ENCODE results near the gene DDX17.

The DDX17 gene

DNA sequence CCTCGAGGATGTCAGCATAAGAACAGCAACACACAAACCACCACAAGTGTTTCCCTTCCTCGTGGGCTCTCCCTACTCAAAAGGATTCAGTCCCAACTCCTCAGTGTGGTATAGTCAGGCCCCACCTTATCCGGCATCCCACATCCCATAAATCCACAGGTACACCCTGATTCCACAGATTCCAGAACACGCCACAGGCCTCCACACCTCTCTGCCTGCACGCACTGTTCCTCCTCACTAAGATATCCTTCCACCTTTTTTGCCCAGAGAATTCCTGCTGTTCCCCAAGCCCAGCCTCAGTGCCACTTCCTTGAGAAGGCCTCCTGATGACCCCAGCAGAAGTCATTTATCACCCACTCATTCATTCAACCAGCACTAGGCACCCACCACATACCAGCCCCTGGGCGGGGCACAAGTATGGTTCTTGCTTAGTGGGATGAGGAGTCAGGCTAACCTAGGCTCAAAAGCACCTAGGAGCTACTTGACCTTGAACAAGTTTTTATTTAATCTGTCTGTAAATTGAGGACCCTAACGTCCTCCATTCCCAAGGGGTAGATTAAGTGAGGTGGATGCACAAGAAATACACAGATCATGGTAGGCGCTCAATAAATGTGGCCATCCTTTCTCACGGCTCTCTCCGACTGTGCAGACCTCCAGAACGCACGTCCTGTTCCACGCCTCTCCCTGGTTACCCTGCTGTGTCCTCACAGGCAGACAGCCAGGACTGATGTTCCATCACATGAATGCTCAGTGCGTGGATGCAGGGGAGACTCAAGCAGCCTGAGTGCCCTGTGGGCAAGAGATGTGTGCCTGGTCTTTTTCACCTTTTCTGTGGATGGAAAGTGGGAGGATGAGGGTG is 49.0 kb downstream of the DDX17 start:
- Histone ChIP-seq H3K27ac (ENCODE audit: low read depth, low read length) (no peak overlapping the region), H3K27me3 (ENCODE audit: control insufficient read depth in 1 of 2, insufficient read depth in 2 of 2, low read length in 2 of 2) (peaks cover 72 to 74% of the 10 kb centered on the region in 2 donors), H3K4me1 (ENCODE audit: control insufficient read depth in 1 of 2, insufficient read depth in 2 of 2, low read length in 2 of 2) (peaks cover 11 to 15% of the 10 kb centered on the region in 2 donors), H3K9me3 (ENCODE audit: control insufficient read depth in 1 of 2, low read length in 2 of 2) (no peaks in the 10 kb centered on the region), H3K4me3 (ENCODE audit: low read depth in 1 of 2, low read length in 2 of 2) (no peak overlapping the region), H3K36me3 (ENCODE audit: control insufficient read depth in 1 of 2, insufficient read depth in 2 of 2, low read length in 2 of 2) (no peaks in the 10 kb centered on the region), H3K9ac (ENCODE audit: low read depth in 1 of 2, low read length in 2 of 2) (no peak overlapping the region)

DNA sequence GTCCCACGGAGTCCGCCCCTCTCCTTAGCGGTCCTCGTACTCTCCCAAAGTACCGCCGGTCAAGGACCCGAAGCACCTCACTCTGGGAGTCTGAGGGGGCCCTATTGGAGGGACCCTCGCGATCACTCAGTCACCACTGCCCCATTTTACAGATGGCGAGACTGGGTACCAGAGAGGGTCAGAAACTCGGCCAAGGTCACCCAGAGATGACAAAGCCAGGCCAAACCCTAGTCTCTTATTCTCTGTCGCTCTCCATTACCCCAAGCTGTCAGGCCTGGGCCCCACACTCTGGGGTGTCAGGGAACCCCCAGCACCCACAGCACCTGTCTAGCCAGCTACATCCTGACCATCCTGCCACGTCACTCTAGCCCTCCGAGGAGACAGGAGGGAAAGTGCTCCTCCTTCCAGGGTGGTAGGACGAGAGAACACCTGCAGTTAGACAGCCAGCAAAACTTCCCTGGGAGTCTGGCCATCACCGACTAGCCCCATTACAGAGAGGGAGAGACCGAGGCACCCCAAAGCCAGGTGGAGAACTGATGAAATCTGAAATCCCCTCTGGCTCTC is 49.8 kb downstream of the DDX17 start:
- Histone ChIP-seq H3K4me1 (ENCODE audit: control insufficient read depth in 1 of 2, insufficient read depth in 2 of 2, low read length in 2 of 2) (peaks cover 8 to 10% of the 10 kb centered on the region in 2 donors), H3K27ac (ENCODE audit: low read depth, low read length) (no peak overlapping the region), H3K36me3 (ENCODE audit: control insufficient read depth in 1 of 2, insufficient read depth in 2 of 2, low read length in 2 of 2) (no peaks in the 10 kb centered on the region), H3K9me3 (ENCODE audit: control insufficient read depth in 1 of 2, low read length in 2 of 2) (no peaks in the 10 kb centered on the region), H3K27me3 (ENCODE audit: control insufficient read depth in 1 of 2, insufficient read depth in 2 of 2, low read length in 2 of 2) (peaks cover 69 to 77% of the 10 kb centered on the region in 2 donors), H3K9ac (ENCODE audit: low read depth in 1 of 2, low read length in 2 of 2) (no peak overlapping the region), H3K4me3 (ENCODE audit: low read depth in 1 of 2, low read length in 2 of 2) (no peak overlapping the region)

DNA sequence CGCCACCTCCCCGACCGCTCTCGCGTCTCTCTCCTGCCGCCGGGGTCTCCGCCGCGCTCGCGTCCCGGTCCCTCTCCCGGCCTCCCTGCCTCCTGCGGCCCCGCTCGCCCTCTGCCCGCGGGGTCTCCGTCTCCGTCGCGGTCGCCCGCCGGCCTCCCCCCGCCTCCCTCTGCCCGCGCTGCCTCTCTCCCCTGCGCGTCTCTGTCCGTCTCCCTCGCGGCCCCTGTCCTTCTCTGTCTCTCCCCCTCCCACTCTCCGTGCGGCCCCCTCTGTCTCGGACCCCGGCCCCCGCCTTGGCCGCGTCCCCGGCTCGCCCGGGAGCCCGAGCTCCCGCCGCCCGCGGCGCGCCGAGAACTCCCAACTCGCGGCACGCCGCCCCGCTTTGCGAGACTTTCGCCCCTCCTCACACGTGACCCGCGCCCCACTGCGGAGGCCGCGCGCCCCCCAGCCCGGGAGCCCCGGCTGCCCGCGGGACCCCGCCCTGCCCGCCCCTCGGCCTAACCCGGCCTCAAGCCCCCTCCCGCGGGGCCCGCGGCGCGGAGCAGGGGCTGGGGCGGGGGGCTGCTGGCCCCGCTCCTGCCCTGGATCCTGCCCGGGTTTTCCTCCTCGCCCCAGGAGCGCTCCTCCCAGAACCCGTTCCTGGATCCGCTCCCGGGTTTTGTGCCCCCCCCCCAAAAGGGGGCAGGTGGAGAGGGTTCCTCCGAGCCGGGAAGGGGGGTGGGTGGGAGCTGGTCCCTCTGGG is 50.4 kb downstream of the DDX17 start:
- peaks cover 4 to 7% of the 10 kb centered on the region in 2 donors for H3K4me1 ChIP-seq (ENCODE audit: control insufficient read depth in 1 of 2, insufficient read depth in 2 of 2, low read length in 2 of 2)
- peaks cover 68 to 76% of the 10 kb centered on the region in 2 donors for H3K27me3 ChIP-seq (ENCODE audit: control insufficient read depth in 1 of 2, insufficient read depth in 2 of 2, low read length in 2 of 2)
- H3K9ac ChIP-seq (ENCODE audit: low read depth in 1 of 2, low read length in 2 of 2) = no peak overlapping the region
- no peaks in the 10 kb centered on the region for H3K9me3 ChIP-seq (ENCODE audit: control insufficient read depth in 1 of 2, low read length in 2 of 2)
- no peaks in the 10 kb centered on the region for H3K36me3 ChIP-seq (ENCODE audit: control insufficient read depth in 1 of 2, insufficient read depth in 2 of 2, low read length in 2 of 2)
- no peak overlapping the region for H3K27ac ChIP-seq (ENCODE audit: low read depth, low read length)
- peak overlapping the region in 1 of 2 donors; percentile 36 for H3K4me3 ChIP-seq (ENCODE audit: low read depth in 1 of 2, low read length in 2 of 2)

DNA sequence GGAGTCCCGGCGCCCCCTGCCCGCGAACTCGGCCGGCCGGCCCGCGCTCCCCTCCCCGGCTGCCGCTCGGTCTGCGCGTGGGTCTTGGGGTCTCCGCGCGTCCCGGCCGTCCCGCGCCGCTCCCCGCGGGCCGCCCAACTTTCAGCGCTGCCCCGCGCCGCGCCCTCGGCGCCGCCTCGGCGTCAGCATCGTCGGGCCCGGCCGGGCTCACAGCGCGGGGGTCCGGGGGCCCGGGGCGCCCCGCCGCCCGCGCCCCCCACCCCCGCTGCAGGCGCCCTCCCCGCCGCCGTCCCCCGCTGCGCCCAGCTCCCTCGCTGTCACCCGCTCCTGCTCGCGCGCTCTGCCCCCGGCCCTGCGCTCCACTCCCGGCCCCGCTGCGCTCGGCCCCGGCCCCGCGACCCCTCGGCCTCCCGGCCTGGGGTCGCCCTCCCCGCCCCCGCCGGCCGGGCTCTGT is 51.0 kb downstream of the DDX17 start, which contains the start of gene KCNJ4:
Gene KCNJ4 (minus strand): TSS at position 124 of the 454 bp plus-strand sequence. CDS start 27,067 bp downstream, outside the sequence.
- Histone ChIP-seq H3K4me3 (ENCODE audit: low read depth in 1 of 2, low read length in 2 of 2) (peak within 1 kb of the TSS; percentile 29 to 48), H3K27me3 (ENCODE audit: control insufficient read depth in 1 of 2, insufficient read depth in 2 of 2, low read length in 2 of 2) (peaks cover 65 to 76% of the 10 kb centered on the region in 2 donors), H3K36me3 (ENCODE audit: control insufficient read depth in 1 of 2, insufficient read depth in 2 of 2, low read length in 2 of 2) (no peaks in the 10 kb centered on the region)

DNA sequence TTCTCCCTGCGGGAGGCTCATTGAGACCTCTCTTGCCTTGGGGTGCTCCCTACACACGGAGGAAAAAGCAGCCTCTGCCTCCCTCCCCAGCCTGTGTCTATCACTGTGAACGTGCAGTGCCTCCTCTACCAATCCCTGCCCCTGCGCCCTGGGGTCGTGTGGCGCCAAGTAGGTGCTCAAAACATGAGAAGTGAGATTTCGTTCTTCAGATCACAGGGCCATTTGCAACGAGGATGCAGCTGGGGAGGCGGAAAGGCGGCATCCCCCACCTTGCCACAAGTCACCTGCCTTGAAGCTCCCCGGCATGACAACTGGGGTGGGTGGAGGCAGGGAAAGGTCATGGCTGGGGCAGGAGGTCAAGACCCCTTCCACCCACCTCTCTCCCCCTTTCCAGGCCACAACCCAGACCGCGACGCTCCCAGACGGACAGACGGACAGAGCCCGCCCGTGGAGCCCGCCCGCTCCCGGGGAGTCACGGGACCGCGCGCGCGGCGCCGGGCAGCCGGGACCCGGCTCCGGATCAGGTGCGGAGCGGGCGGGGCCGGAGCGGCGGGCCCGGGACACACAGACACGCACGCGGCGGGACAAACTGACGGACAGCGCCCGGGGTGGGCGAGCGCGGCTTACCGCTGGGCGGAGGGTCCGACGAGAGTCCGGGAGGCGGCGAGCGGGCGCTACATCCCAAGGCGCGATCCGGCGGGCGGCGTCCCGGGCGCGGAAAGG is 51.6 kb downstream of the DDX17 start:
- H3K36me3 ChIP-seq (ENCODE audit: control insufficient read depth in 1 of 2, insufficient read depth in 2 of 2, low read length in 2 of 2) = no peaks in the 10 kb centered on the region
- H3K9me3 ChIP-seq (ENCODE audit: control insufficient read depth in 1 of 2, low read length in 2 of 2) = no peaks in the 10 kb centered on the region
- H3K9ac ChIP-seq (ENCODE audit: low read depth in 1 of 2, low read length in 2 of 2) = no peak overlapping the region
- peaks cover 65 to 77% of the 10 kb centered on the region in 2 donors for H3K27me3 ChIP-seq (ENCODE audit: control insufficient read depth in 1 of 2, insufficient read depth in 2 of 2, low read length in 2 of 2)
- H3K4me3 ChIP-seq (ENCODE audit: low read depth in 1 of 2, low read length in 2 of 2) = peak overlapping the region; percentile 29 to 48
- no peak overlapping the region for H3K27ac ChIP-seq (ENCODE audit: low read depth, low read length)
- H3K4me1 ChIP-seq (ENCODE audit: control insufficient read depth in 1 of 2, insufficient read depth in 2 of 2, low read length in 2 of 2) = peaks cover 4 to 7% of the 10 kb centered on the region in 2 donors

More for the DNA sequence above, 51.0 kb downstream of the DDX17 start, which contains the start of gene KCNJ4:
- H3K9me3 ChIP-seq (ENCODE audit: control insufficient read depth in 1 of 2, low read length in 2 of 2) = no peaks in the 10 kb centered on the region
- H3K4me1 ChIP-seq (ENCODE audit: control insufficient read depth in 1 of 2, insufficient read depth in 2 of 2, low read length in 2 of 2) = peaks cover 4 to 7% of the 10 kb centered on the region in 2 donors
- H3K27ac ChIP-seq (ENCODE audit: low read depth, low read length) = no peak within 1 kb of the TSS
- H3K9ac ChIP-seq (ENCODE audit: low read depth in 1 of 2, low read length in 2 of 2) = no peak within 1 kb of the TSS

DNA sequence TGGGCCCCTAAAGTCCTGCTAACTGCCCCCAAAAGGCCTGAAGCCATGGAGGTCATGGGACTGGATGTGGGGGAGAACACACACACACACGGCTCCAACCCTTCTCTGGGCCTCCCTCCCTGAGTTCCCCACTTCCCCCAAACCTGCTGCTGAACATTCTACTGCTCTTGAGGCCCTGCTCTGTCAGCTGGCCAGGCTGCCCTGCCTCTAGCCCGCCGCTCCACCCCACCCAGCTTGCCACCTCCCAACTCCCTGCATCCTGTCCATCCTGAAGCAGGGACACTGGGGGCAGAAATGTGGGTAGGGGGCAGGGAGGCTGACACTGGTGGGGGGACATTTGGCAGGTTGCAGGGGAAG is 52.1 kb downstream of the DDX17 start:
- Histone ChIP-seq H3K36me3 (ENCODE audit: control insufficient read depth in 1 of 2, insufficient read depth in 2 of 2, low read length in 2 of 2) (no peaks in the 10 kb centered on the region), H3K4me1 (ENCODE audit: control insufficient read depth in 1 of 2, insufficient read depth in 2 of 2, low read length in 2 of 2) (peaks cover 4 to 7% of the 10 kb centered on the region in 2 donors), H3K4me3 (ENCODE audit: low read depth in 1 of 2, low read length in 2 of 2) (peak overlapping the region in 1 of 2 donors; percentile 29), H3K9ac (ENCODE audit: low read depth in 1 of 2, low read length in 2 of 2) (no peak overlapping the region), H3K9me3 (ENCODE audit: control insufficient read depth in 1 of 2, low read length in 2 of 2) (no peaks in the 10 kb centered on the region), H3K27ac (ENCODE audit: low read depth, low read length) (no peak overlapping the region), H3K27me3 (ENCODE audit: control insufficient read depth in 1 of 2, insufficient read depth in 2 of 2, low read length in 2 of 2) (peaks cover 64 to 76% of the 10 kb centered on the region in 2 donors)

DNA sequence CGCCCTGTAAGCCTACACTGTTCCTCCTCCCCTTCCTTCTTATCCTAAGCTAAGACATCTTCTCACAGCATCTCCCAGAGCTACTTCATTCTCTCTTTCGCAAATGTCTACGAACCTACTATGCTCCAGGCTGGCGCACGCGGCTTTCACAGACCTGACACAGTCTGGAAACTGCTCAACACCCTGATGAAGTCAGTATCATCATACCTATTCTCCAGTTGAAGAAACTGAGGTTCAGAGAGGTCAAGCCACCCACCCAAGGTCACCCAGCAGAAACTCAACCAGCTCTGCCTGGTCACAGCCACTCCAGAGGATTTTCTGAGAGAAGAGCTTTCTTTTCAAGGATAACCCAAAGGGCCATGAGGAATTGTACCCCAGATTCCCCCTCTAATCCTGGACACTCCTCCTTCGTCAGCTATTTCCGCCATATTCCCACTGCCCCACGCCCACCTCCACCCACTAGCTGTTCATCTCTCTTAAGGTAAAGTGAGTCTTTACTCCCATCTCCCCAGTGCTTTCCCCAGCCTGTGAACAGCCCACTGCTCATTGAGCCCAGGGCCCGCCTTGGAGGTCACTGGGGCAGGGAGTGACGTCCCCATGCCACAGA is 52.9 kb downstream of the DDX17 start:
- Histone ChIP-seq H3K9ac (ENCODE audit: low read depth in 1 of 2, low read length in 2 of 2) (no peak overlapping the region), H3K36me3 (ENCODE audit: control insufficient read depth in 1 of 2, insufficient read depth in 2 of 2, low read length in 2 of 2) (no peaks in the 10 kb centered on the region), H3K4me3 (ENCODE audit: low read depth in 1 of 2, low read length in 2 of 2) (no peak overlapping the region), H3K27ac (ENCODE audit: low read depth, low read length) (no peak overlapping the region), H3K27me3 (ENCODE audit: control insufficient read depth in 1 of 2, insufficient read depth in 2 of 2, low read length in 2 of 2) (peaks cover 58 to 71% of the 10 kb centered on the region in 2 donors), H3K9me3 (ENCODE audit: control insufficient read depth in 1 of 2, low read length in 2 of 2) (no peaks in the 10 kb centered on the region), H3K4me1 (ENCODE audit: control insufficient read depth in 1 of 2, insufficient read depth in 2 of 2, low read length in 2 of 2) (peaks cover 4 to 7% of the 10 kb centered on the region in 2 donors)

DNA sequence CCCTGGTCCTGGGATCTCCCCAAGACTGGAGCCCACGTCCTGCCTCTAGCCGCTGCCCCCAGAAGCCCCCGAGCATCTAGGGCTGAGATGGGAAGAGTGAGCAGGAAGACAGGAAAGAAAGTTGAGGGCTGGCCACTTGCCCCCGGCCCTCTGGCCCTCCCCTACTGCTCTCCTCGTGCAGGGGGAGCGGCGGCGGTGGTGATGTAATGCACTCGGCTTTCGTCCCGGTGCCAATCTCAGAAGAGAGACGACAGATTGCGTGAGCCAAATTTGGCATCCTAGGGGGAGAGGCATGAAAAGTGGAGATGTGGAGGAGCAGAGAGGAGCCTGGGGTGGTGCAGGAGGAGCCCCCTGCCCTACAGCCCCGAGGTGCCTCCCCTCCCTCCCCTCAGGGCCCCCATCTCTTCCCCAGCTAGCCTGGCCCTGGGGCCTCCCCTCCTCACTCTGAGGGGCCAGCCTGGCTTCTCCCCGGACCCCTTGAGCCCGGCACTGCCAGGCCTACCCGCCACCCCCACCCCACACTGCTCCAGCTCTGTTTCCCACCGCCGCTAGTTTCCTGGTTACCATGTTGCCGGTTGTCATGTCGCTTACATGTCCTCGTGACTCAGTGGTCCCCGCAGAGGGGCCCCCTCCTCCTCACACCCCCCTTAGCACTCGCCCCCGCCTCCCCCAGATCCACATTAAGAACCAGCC is 53.6 kb downstream of the DDX17 start:
- H3K27ac ChIP-seq (ENCODE audit: low read depth, low read length) = no peak overlapping the region
- peaks cover 56 to 65% of the 10 kb centered on the region in 2 donors for H3K27me3 ChIP-seq (ENCODE audit: control insufficient read depth in 1 of 2, insufficient read depth in 2 of 2, low read length in 2 of 2)
- no peaks in the 10 kb centered on the region for H3K9me3 ChIP-seq (ENCODE audit: control insufficient read depth in 1 of 2, low read length in 2 of 2)
- no peaks in the 10 kb centered on the region for H3K36me3 ChIP-seq (ENCODE audit: control insufficient read depth in 1 of 2, insufficient read depth in 2 of 2, low read length in 2 of 2)
- no peak overlapping the region for H3K9ac ChIP-seq (ENCODE audit: low read depth in 1 of 2, low read length in 2 of 2)
- peaks cover 4 to 7% of the 10 kb centered on the region in 2 donors for H3K4me1 ChIP-seq (ENCODE audit: control insufficient read depth in 1 of 2, insufficient read depth in 2 of 2, low read length in 2 of 2)
- H3K4me3 ChIP-seq (ENCODE audit: low read depth in 1 of 2, low read length in 2 of 2) = no peak overlapping the region

DNA sequence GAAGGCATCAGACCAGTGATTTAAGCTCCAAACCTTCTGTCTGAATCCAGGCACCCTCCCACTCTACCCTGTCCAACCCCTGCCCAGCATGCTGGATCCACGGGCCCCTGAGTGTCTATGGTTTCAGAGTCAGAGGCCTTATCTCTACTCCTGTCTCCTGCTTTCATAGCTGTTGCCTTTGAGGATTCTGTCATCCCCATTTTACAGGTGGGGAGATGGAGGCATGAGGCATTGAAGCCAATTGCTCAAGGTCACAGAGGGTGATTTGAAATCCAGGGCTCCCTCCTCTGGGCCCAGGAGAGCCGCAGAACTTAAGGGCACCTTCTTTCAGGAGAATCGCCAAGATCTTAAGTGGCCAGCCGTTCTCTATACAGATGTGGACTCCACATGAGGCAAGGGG is 54.2 kb downstream of the DDX17 start:
- Histone ChIP-seq H3K27me3 (ENCODE audit: control insufficient read depth in 1 of 2, insufficient read depth in 2 of 2, low read length in 2 of 2) (peaks cover 49 to 59% of the 10 kb centered on the region in 2 donors), H3K36me3 (ENCODE audit: control insufficient read depth in 1 of 2, insufficient read depth in 2 of 2, low read length in 2 of 2) (no peaks in the 10 kb centered on the region), H3K4me3 (ENCODE audit: low read depth in 1 of 2, low read length in 2 of 2) (no peak overlapping the region), H3K27ac (ENCODE audit: low read depth, low read length) (no peak overlapping the region), H3K9me3 (ENCODE audit: control insufficient read depth in 1 of 2, low read length in 2 of 2) (no peaks in the 10 kb centered on the region), H3K4me1 (ENCODE audit: control insufficient read depth in 1 of 2, insufficient read depth in 2 of 2, low read length in 2 of 2) (peaks cover 4 to 7% of the 10 kb centered on the region in 2 donors), H3K9ac (ENCODE audit: low read depth in 1 of 2, low read length in 2 of 2) (no peak overlapping the region)

Measured in duodenal mucosa (tissue), 2 donors.